HEK293 (cell line): ENCODE results near the gene SLC6A13.

Experiments
- CTCF ChIA-PET: fragments of 350-600 bp; formaldehyde crosslinking; extraction: SDS; loops from one replicate; lab custom pipeline; 2021; ENCODE audit warnings: antibody characterized with exemption; lab: Yijun Ruan, JAX
- POLR2A ChIA-PET: fragments of 300-600 bp; formaldehyde crosslinking; extraction: SDS; loops from one replicate; lab custom pipeline; 2020; ENCODE audit warnings: antibody characterized with exemption, inconsistent platforms; lab: Yijun Ruan, JAX
- H3K27ac ChIP-seq: fragments of 200-500 bp; sonication (Bioruptor generic); 2 replicates; pipeline ENCODE4 v1.5.1; 2014; ENCODE audit warnings: low read depth, low read length, control low read depth, inconsistent platforms; ENCODE audit errors: extremely low read depth
- H3K36me3 ChIP-seq, 2 experiments: fragments of 200-500 bp in 1 of 2; sonication (Bioruptor generic) in 1 of 2; 1 replicate in 1 of 2; 2 replicates in 1 of 2; pipeline ENCODE4 v1.5.1; 2014 to 2017; ENCODE audit warnings: inconsistent platforms in 2 of 2, low read length in 2 of 2; ENCODE audit not compliant: control insufficient read depth in 2 of 2, insufficient read depth in 1 of 2
- H3K4me1 ChIP-seq: fragments of 200-500 bp; sonication (Bioruptor generic); 2 replicates; pipeline ENCODE4 v1.5.1; 2014; ENCODE audit warnings: mild to moderate bottlenecking, low read length, inconsistent platforms; ENCODE audit not compliant: control insufficient read depth, insufficient read depth
- H3K4me3 ChIP-seq: 2 replicates; pipeline ENCODE4 v1.5.1; 2011; ENCODE audit warnings: low read depth, mild to moderate bottlenecking, control low read depth, low read length, moderate library complexity
- H3K9me3 ChIP-seq: fragments of 200-500 bp; sonication (Bioruptor generic); 2 replicates; pipeline ENCODE4 v1.5.1; 2014; ENCODE audit warnings: low read depth, low read length, inconsistent platforms; ENCODE audit not compliant: control insufficient read depth, insufficient read depth
- GLIS2 ChIP-seq: fragments of 450-650 bp; formaldehyde crosslinking; IDR thresholded peaks from 2 replicates; pipeline ENCODE4 v1.5.1; 2016; ENCODE audit warnings: missing biosample characterization, missing genetic modification characterization
- KLF7 ChIP-seq: fragments of 450-650 bp; formaldehyde crosslinking; IDR thresholded peaks from 2 replicates; pipeline ENCODE4 v1.5.1; 2016; ENCODE audit warnings: missing biosample characterization, missing genetic modification characterization, borderline replicate concordance
- SETDB1 ChIP-seq: IDR thresholded peaks from one replicate; pipeline ENCODE4 v1.6.1; 2017; ENCODE audit warnings: mild to moderate bottlenecking, low read length, moderate library complexity, mixed read lengths; ENCODE audit not compliant: insufficient read length
- ZNF112 ChIP-seq: fragments of 450-650 bp; formaldehyde crosslinking; IDR thresholded peaks from 2 replicates; pipeline ENCODE4 v1.5.0; 2017; ENCODE audit warnings: missing biosample characterization, missing genetic modification characterization
- ZNF121 ChIP-seq: fragments of 450-650 bp; formaldehyde crosslinking; IDR thresholded peaks from 2 replicates; pipeline ENCODE4 v1.5.1; 2016; ENCODE audit warnings: missing biosample characterization, missing genetic modification characterization
- ZNF132 ChIP-seq: fragments of 450-650 bp; formaldehyde crosslinking; IDR thresholded peaks from 2 replicates; pipeline ENCODE4 v1.5.1; 2017; ENCODE audit warnings: missing biosample characterization, missing genetic modification characterization, borderline replicate concordance
- ZNF140 ChIP-seq: fragments of 450-650 bp; formaldehyde crosslinking; IDR thresholded peaks from 2 replicates; pipeline ENCODE4 v1.5.1; 2016; ENCODE audit warnings: missing biosample characterization, missing genetic modification characterization
- ZNF175 ChIP-seq: fragments of 450-650 bp; formaldehyde crosslinking; IDR thresholded peaks from 2 replicates; pipeline ENCODE4 v1.5.1; 2016; ENCODE audit warnings: missing biosample characterization, missing genetic modification characterization
- ZNF223 ChIP-seq: fragments of 450-650 bp; formaldehyde crosslinking; IDR thresholded peaks from 2 replicates; pipeline ENCODE4 v1.5.1; 2016; ENCODE audit warnings: missing biosample characterization, missing genetic modification characterization
- ZNF266 ChIP-seq: fragments of 450-650 bp; formaldehyde crosslinking; IDR thresholded peaks from 2 replicates; pipeline ENCODE4 v1.5.1; 2016; ENCODE audit warnings: missing biosample characterization, missing genetic modification characterization, low read depth
- ZNF311 ChIP-seq: fragments of 450-650 bp; formaldehyde crosslinking; IDR thresholded peaks from 2 replicates; pipeline ENCODE4 v1.5.1; 2017; ENCODE audit warnings: missing biosample characterization, missing genetic modification characterization, borderline replicate concordance
- ZNF354C ChIP-seq: fragments of 450-650 bp; formaldehyde crosslinking; IDR thresholded peaks from 2 replicates; pipeline ENCODE4 v1.5.1; 2016; ENCODE audit warnings: missing biosample characterization, missing genetic modification characterization, low read depth, borderline replicate concordance
- ZNF366 ChIP-seq: fragments of 450-650 bp; formaldehyde crosslinking; conservative IDR thresholded peaks from 2 replicates; pipeline ENCODE4 v1.5.1; 2016; ENCODE audit warnings: missing biosample characterization, missing genetic modification characterization
- ZNF404 ChIP-seq: fragments of 450-650 bp; formaldehyde crosslinking; IDR thresholded peaks from 2 replicates; pipeline ENCODE4 v1.5.1; 2017; ENCODE audit warnings: missing biosample characterization, missing genetic modification characterization
- ZNF501 ChIP-seq: fragments of 450-650 bp; formaldehyde crosslinking; IDR thresholded peaks from 2 replicates; pipeline ENCODE4 v1.5.1; 2016; ENCODE audit warnings: missing biosample characterization, missing genetic modification characterization
- ZNF664 ChIP-seq: fragments of 450-650 bp; formaldehyde crosslinking; IDR thresholded peaks from 2 replicates; pipeline ENCODE4 v1.5.1; 2016; ENCODE audit warnings: missing biosample characterization, missing genetic modification characterization
- ZNF670 ChIP-seq: fragments of 450-650 bp; formaldehyde crosslinking; IDR thresholded peaks from 2 replicates; pipeline ENCODE4 v1.5.1; 2016; ENCODE audit warnings: missing biosample characterization, missing genetic modification characterization, low read depth
- ZNF701 ChIP-seq: fragments of 450-650 bp; formaldehyde crosslinking; IDR thresholded peaks from 2 replicates; pipeline ENCODE4 v1.5.1; 2016; ENCODE audit warnings: missing biosample characterization, missing genetic modification characterization
- ZNF791 ChIP-seq: fragments of 450-650 bp; formaldehyde crosslinking; IDR thresholded peaks from 2 replicates; pipeline ENCODE4 v1.5.1; 2016; ENCODE audit warnings: missing biosample characterization, missing genetic modification characterization
- ZSCAN30 ChIP-seq: fragments of 450-650 bp; IDR thresholded peaks from 2 replicates; pipeline ENCODE4 v1.5.1; 2018; ENCODE audit warnings: missing biosample characterization, mild to moderate bottlenecking, missing genetic modification characterization, moderate library complexity
- TF ChIP-seq, protein P1 (sequence below): fragments of 450-650 bp; formaldehyde crosslinking; IDR thresholded peaks from 2 replicates; pipeline ENCODE4 v1.5.1; 2016; ENCODE audit warnings: missing biosample characterization, missing genetic modification characterization, borderline replicate concordance
- TF ChIP-seq, protein P2 (sequence below): IDR thresholded peaks from 2 replicates; pipeline ENCODE4 v1.6.1; 2011; ENCODE audit warnings: mild to moderate bottlenecking, low read depth, low read length, borderline replicate concordance
- TF ChIP-seq, protein P3 (sequence below): fragments of 450-650 bp; formaldehyde crosslinking; IDR thresholded peaks from 2 replicates; pipeline ENCODE4 v1.5.1; 2017; ENCODE audit warnings: missing biosample characterization, missing genetic modification characterization
- TF ChIP-seq, protein P4 (sequence below): fragments of 450-650 bp; formaldehyde crosslinking; IDR thresholded peaks from 2 replicates; pipeline ENCODE4 v1.5.1; 2016; ENCODE audit warnings: missing biosample characterization, missing genetic modification characterization, low read depth

SLC6A13 gene

DNA sequence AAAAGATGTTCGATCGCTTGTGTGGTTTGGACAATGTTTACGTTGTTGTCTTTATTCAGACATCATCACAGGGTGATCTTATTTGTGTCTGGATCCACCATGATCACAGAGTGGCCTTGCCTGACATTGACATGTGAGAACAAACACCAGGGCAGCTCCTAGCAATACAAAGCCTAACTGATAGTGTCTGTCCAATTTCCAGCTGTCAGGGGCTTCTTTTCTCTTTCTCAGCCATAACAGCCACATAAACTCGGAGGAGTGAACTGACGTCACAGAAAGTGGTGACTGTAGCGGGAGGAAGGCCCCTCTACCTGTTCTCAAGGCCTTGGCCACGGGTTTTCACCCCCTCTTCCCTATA, 5.8 kb upstream of the SLC6A13 start:
- ChIA-PET CTCF (no interaction called here), POLR2A (no interaction called here)
- H3K4me3 ChIP-seq: no peak overlapping the region
- H3K36me3 ChIP-seq: peaks cover 0 to 2% of the 10 kb centered on the region in 2 experiments; a peak in 1 of 3 replicates
- H3K4me1 ChIP-seq: no peaks in the 10 kb centered on the region
- H3K27ac ChIP-seq: no peak overlapping the region
- no peaks in the 10 kb centered on the region for H3K9me3 ChIP-seq
- TF ChIP-seq ZNF664: no peak
- no peak for TF ChIP-seq ZNF701

DNA sequence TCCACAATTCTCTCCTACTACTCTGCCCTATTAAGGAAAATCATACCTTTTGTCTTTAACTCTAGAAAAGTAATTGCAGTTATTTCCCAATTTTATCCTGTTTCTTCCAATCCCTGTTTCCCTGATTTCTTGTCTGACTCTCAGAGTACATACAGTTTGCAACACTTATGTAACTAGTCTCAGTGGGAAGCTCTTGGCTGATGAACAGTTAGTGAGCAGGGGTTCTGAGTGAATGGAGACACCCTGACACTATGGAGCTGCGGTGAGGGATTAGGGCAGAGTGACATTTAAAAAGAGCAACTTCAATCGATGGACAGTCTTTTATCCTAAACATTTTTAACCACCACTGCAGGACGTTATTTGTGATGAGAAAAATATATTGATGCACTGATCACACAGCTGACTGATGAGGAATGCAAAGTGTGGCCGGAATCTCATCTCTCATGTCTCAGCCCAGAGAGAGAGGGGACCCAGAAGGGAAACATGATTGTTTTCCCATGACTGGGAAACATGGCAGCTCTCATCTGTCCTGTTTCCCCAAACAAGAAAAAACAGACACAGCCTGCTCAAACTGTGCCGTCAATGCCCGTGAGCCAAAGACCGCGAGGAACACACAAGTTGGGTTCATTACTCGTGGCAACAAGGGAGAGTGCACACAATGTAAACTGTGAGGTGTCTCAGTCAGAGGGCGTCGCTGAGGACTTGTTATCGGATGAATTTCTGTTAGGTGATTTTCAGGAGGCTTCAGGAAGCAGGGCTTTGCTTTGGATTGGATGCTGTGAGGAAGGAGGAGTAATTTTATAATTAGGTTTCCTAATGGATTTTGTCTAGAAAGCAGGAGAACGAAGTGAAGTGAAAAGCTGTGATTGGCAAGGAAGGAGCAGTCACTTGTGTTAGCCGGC, 5.2 kb upstream of the SLC6A13 start:
- Histone ChIP-seq H3K27ac (no peak overlapping the region), H3K36me3 (no peaks in the 10 kb centered on the region), H3K4me3 (no peak overlapping the region), H3K9me3 (no peaks in the 10 kb centered on the region), H3K4me1 (no peaks in the 10 kb centered on the region)
- TF ChIP-seq ZNF404: no peak
- no peak for TF ChIP-seq ZNF140 (tag by site-specific recombination)
- TF ChIP-seq GLIS2 (tag by site-specific recombination): no peak
- TF ChIP-seq ZSCAN30 (tag by site-specific recombination): no peak
- TF ChIP-seq, protein P1, sequence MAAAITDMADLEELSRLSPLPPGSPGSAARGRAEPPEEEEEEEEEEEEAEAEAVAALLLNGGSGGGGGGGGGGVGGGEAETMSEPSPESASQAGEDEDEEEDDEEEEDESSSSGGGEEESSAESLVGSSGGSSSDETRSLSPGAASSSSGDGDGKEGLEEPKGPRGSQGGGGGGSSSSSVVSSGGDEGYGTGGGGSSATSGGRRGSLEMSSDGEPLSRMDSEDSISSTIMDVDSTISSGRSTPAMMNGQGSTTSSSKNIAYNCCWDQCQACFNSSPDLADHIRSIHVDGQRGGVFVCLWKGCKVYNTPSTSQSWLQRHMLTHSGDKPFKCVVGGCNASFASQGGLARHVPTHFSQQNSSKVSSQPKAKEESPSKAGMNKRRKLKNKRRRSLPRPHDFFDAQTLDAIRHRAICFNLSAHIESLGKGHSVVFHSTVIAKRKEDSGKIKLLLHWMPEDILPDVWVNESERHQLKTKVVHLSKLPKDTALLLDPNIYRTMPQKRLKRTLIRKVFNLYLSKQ: no peak
- TF ChIP-seq ZNF266 (tag by site-specific recombination): no peak
- TF ChIP-seq, protein P2, sequence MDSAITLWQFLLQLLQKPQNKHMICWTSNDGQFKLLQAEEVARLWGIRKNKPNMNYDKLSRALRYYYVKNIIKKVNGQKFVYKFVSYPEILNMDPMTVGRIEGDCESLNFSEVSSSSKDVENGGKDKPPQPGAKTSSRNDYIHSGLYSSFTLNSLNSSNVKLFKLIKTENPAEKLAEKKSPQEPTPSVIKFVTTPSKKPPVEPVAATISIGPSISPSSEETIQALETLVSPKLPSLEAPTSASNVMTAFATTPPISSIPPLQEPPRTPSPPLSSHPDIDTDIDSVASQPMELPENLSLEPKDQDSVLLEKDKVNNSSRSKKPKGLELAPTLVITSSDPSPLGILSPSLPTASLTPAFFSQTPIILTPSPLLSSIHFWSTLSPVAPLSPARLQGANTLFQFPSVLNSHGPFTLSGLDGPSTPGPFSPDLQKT: no peak
- no peak for TF ChIP-seq ZNF223 (tag by site-specific recombination)
- TF ChIP-seq, protein P3, sequence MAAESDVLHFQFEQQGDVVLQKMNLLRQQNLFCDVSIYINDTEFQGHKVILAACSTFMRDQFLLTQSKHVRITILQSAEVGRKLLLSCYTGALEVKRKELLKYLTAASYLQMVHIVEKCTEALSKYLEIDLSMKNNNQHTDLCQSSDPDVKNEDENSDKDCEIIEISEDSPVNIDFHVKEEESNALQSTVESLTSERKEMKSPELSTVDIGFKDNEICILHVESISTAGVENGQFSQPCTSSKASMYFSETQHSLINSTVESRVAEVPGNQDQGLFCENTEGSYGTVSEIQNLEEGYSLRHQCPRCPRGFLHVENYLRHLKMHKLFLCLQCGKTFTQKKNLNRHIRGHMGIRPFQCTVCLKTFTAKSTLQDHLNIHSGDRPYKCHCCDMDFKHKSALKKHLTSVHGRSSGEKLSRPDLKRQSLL (tag by site-specific recombination): no peak
- CTCF ChIA-PET: no interaction called here
- POLR2A ChIA-PET: no interaction called here

DNA sequence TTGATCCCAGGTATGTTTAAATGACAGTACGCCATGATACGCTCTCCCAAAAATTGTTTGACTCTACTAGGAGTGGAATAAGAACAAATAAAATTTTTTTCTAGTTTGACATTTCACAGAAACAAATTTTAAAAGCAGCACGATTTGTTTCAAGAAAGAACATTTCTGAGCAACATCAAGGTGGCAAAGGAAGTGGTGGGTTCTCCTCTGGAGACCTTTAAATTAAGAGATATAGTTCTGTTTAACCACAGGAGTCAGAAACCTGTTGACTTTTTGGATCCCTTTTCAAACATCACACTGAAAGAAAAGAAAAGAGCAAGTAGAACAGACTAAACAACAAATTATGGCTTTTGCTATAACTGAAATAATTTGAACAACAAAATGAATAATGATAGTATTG, 2.5 kb upstream of the SLC6A13 start:
- POLR2A ChIA-PET: no interaction called here
- no peaks in the 10 kb centered on the region for H3K36me3 ChIP-seq
- no peak overlapping the region for H3K27ac ChIP-seq
- no peaks in the 10 kb centered on the region for H3K4me1 ChIP-seq
- H3K9me3 ChIP-seq: no peaks in the 10 kb centered on the region
- H3K4me3 ChIP-seq: no peak overlapping the region
- CTCF ChIA-PET: interaction anchor here (0.6 kb wide), 1 partner anchor 22 kb away, joined by 3 read pairs; no protein-coding TSS in a partner anchor
- TF ChIP-seq ZNF311 (tag by site-specific recombination) (no peak), ZNF366 (tag by site-specific recombination) (no peak), ZNF354C (no peak), ZNF112 (tag by site-specific recombination) (no peak), ZNF121 (tag by site-specific recombination) (no peak), ZNF501 (no peak), ZNF791 (tag by site-specific recombination) (no peak), ZNF175 (tag by site-specific recombination) (no peak), KLF7 (tag by site-specific recombination) (no peak), ZNF132 (tag by site-specific recombination) (no peak), ZNF670 (no peak), SETDB1 (no peak)
- TF ChIP-seq, protein P4, sequence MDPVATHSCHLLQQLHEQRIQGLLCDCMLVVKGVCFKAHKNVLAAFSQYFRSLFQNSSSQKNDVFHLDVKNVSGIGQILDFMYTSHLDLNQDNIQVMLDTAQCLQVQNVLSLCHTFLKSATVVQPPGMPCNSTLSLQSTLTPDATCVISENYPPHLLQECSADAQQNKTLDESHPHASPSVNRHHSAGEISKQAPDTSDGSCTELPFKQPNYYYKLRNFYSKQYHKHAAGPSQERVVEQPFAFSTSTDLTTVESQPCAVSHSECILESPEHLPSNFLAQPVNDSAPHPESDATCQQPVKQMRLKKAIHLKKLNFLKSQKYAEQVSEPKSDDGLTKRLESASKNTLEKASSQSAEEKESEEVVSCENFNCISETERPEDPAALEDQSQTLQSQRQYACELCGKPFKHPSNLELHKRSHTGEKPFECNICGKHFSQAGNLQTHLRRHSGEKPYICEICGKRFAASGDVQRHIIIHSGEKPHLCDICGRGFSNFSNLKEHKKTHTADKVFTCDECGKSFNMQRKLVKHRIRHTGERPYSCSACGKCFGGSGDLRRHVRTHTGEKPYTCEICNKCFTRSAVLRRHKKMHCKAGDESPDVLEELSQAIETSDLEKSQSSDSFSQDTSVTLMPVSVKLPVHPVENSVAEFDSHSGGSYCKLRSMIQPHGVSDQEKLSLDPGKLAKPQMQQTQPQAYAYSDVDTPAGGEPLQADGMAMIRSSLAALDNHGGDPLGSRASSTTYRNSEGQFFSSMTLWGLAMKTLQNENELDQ (tag by site-specific recombination): no peak
- TF ChIP-seq, protein P2: no peak
